Stomach (tissue), 9 donors: ENCODE data around the gene BLTP3A. TPM values are rescaled to one million over a fixed set of nuclear protein-coding genes. Genes with fewer than 3 reads are reported as not detected.
"Not testable (repeated sequence)": the region's sequence is repeated elsewhere in the genome, so short reads cannot be mapped to it uniquely, and the experiment has no call there.

Experiments
- DNase-seq, 2 donors: peaks; one replicate each; pipeline versions ENCODE4 v3.0.0 to v3.0.0-alpha.2; 2013 to 2019
- H3K27ac ChIP-seq, 5 donors: fragments of 200-600 bp in 4 of 5; sonication (generic) in 4 of 5; one replicate each; pipeline ENCODE4 v1.5.1; 2013 to 2019; ENCODE audit warnings: mild to moderate bottlenecking in 1 of 5, moderate library complexity in 1 of 5
- H3K27me3 ChIP-seq, 3 donors: fragments of 200-600 bp; sonication (generic); one replicate each; pipeline ENCODE4 v1.5.1; 2017 to 2019; ENCODE audit warnings: mixed run types in 1 of 3
- H3K36me3 ChIP-seq, 4 donors: fragments of 200-600 bp; sonication (generic); 1 replicate in 3 of 4; 2 replicates in 1 of 4; pipeline ENCODE4 v1.5.1; 2016 to 2019
- H3K4me1 ChIP-seq, 4 donors: fragments of 200-600 bp; sonication (generic); one replicate each; pipeline ENCODE4 v1.5.1; 2016 to 2019
- H3K4me3 ChIP-seq, 4 donors: fragments of 200-600 bp; sonication (generic) in 3 of 4; one replicate each; pipeline ENCODE4 v1.5.1; 2016 to 2019; ENCODE audit warnings: mild to moderate bottlenecking in 1 of 4
- H3K9me3 ChIP-seq, 4 donors: fragments of 200-600 bp; sonication (generic); one replicate each; pipeline ENCODE4 v1.5.1; 2016 to 2019
- CTCF ChIP-seq, 7 experiments: fragments of 450-650 bp in 4 of 7; fragments of 200-600 bp in 3 of 7; sonication (generic) in 3 of 7; IDR thresholded peaks; one replicate each; pipeline ENCODE4 v1.5.1; 2016 to 2019; ENCODE audit warnings: antibody characterized with exemption in 7 of 7, control low read depth in 2 of 7, mild to moderate bottlenecking in 1 of 7
- EP300 ChIP-seq: sonication (generic); formaldehyde crosslinking; IDR thresholded peaks from one replicate; pipeline ENCODE4 v1.6.1; 2017; ENCODE audit warnings: antibody characterized with exemption
- POLR2A ChIP-seq, 4 donors: fragments of 450-650 bp; IDR thresholded peaks; one replicate each; pipeline ENCODE4 v1.6.1; 2016; ENCODE audit warnings: antibody characterized with exemption in 4 of 4, control low read depth in 2 of 4, mild to moderate bottlenecking in 1 of 4, moderate library complexity in 1 of 4
- POLR2AphosphoS5 ChIP-seq, 3 donors: sonication (generic); formaldehyde crosslinking; IDR thresholded peaks; one replicate each; pipeline ENCODE4 v1.6.1; 2016; ENCODE audit warnings: antibody characterized with exemption in 3 of 3
- WGBS, 5 donors: extraction: QIAGEN DNeasy Blood & Tissue Kit in 3 of 5; methylation state at CpG; one replicate each; pipeline versions ENCODE4 v1.1.5 to v1.1.7; 2013 to 2018; 5-methylcytosine and 5-hydroxymethylcytosine counted together
- intact Hi-C: fragments of 100-400 bp; cut with DNase I; formaldehyde crosslinking; loops from one replicate; pipeline ENCODE4 v1.15.1; 2023; ENCODE audit warnings: low total_unique reads
- polyA plus RNA-seq, 3 donors: library from polyadenylated mRNA; stranded (reverse); fragments of 200-250 nt; gene quantifications; one replicate each; pipeline ENCODE4 v1.2.3, GENCODE V29; 2013
- total RNA-seq, 5 donors: library from RNA; depleted of rRNA; stranded (reverse); fragments of >200 nt; gene quantifications; one replicate each; pipeline versions ENCODE4 v1.1.0 to v1.2.3, GENCODE V29; 2014 to 2016
- donor health status: healthy with polysubstance abuse.
- donor health status: Bipolar disorder and iron deficiency.
- donor health status: healthy.

BLTP3A gene
- total and polyA plus RNA-seq, 8 donors, result 2.0 to 17.5 (median 8.3) TPM

GRCh38 chr6:34745277-34746103 lies 46.4 kb upstream of the BLTP3A start:
- Histone ChIP-seq H3K27ac (peak overlapping the region; percentile 79 to 84 (median 82)), H3K36me3 (no peaks in the 10 kb centered on the region), H3K9me3 (no peaks in the 10 kb centered on the region), H3K4me1 (peaks cover 13 to 17% (median 15%) of the 10 kb centered on the region in 4 donors), H3K27me3 (no peaks in the 10 kb centered on the region), H3K4me3 (no peak overlapping the region)
- intact Hi-C loops, result no loop called here
- TF ChIP-seq POLR2AphosphoS5 (IDR thresholded peaks at IDR 0.05) (peak in 2 of 3 donors; percentile 64 to 78), EP300 (no peak), POLR2A (IDR thresholded peaks at IDR 0.05) (no peak), CTCF (IDR thresholded peaks at IDR 0.05) (no peak)
- DNase-seq, result peak; percentile 82 to 96
- WGBS, 5 donors, result 30 to 52% (median 45%) methylated on average over 10 of the region's 10 CpGs

GRCh38 chr6:34746104-34746846 lies 45.6 kb upstream of the BLTP3A start:
- DNase-seq, result no peak
- H3K27ac ChIP-seq, result peak overlapping the region; percentile 79 to 82 (median 81)
- peaks cover 13 to 17% (median 15%) of the 10 kb centered on the region in 4 donors for H3K4me1 ChIP-seq
- no peaks in the 10 kb centered on the region for H3K27me3 ChIP-seq
- TF ChIP-seq POLR2A (IDR thresholded peaks at IDR 0.05) (no peak), EP300 (no peak), CTCF (IDR thresholded peaks at IDR 0.05) (no peak), POLR2AphosphoS5 (IDR thresholded peaks at IDR 0.05) (no peak)
- intact Hi-C loops, result no loop called here
- H3K36me3 ChIP-seq, result no peaks in the 10 kb centered on the region
- no peaks in the 10 kb centered on the region for H3K9me3 ChIP-seq
- no peak overlapping the region for H3K4me3 ChIP-seq
- 31 to 53% (median 41%) methylated on average over 6 of the region's 6 CpGs for WGBS, 5 donors

GRCh38 chr6:34748757-34749156 lies 43.1 kb upstream of the BLTP3A start:
- TF ChIP-seq POLR2A (IDR thresholded peaks at IDR 0.05), result no peak
- TF ChIP-seq EP300, result no peak
- TF ChIP-seq CTCF (IDR thresholded peaks at IDR 0.05), result no peak
- no peak for TF ChIP-seq POLR2AphosphoS5 (IDR thresholded peaks at IDR 0.05)
- intact Hi-C loops, result no loop called here

GRCh38 chr6:34756513-34756856 lies 35.4 kb upstream of the BLTP3A start:
- peak overlapping the region; percentile 54 to 83 (median 73) for H3K4me3 ChIP-seq
- peak in 1 of 2 donors; percentile 60 for DNase-seq
- peaks cover under 1 to 19% (median 17%) of the 10 kb centered on the region in 4 donors for H3K36me3 ChIP-seq
- H3K9me3 ChIP-seq, H3K27me3 ChIP-seq, intact Hi-C loops: not testable (repeated sequence)
- TF ChIP-seq CTCF (IDR thresholded peaks at IDR 0.05), result peak in 5 of 7 experiments; percentile 3 to 40 (median 23)
- peaks cover 13 to 40% (median 25%) of the 10 kb centered on the region in 4 donors for H3K4me1 ChIP-seq
- H3K27ac ChIP-seq, result peak overlapping the region; percentile 93 to 97 (median 96)
- 14 to 40% (median 23%) methylated on average over 16 to 17 of the region's 17 CpGs for WGBS, 5 donors

More at GRCh38 chr6:34748757-34749156, 43.1 kb upstream of the BLTP3A start:
- H3K4me1 ChIP-seq, result peaks cover 13 to 17% (median 15%) of the 10 kb centered on the region in 4 donors
- DNase-seq, result no peak
- H3K4me3 ChIP-seq, result no peak overlapping the region
- H3K36me3 ChIP-seq, result no peaks in the 10 kb centered on the region
- H3K9me3 ChIP-seq, result no peaks in the 10 kb centered on the region
- no peaks in the 10 kb centered on the region for H3K27me3 ChIP-seq
- no peak overlapping the region for H3K27ac ChIP-seq
- WGBS, 5 donors, result 84 to 97% (median 88%) methylated on average over 2 of the region's 2 CpGs
